Measurements from ENCODE around the gene RABEP1. TPM values are rescaled to one million over a fixed set of nuclear protein-coding genes. Genes with fewer than 3 reads are reported as not detected.

RABEP1 gene
- total and polyA plus RNA-seq, 12 donors, result 21.1 to 64.5 (median 46.5) TPM

DNA sequence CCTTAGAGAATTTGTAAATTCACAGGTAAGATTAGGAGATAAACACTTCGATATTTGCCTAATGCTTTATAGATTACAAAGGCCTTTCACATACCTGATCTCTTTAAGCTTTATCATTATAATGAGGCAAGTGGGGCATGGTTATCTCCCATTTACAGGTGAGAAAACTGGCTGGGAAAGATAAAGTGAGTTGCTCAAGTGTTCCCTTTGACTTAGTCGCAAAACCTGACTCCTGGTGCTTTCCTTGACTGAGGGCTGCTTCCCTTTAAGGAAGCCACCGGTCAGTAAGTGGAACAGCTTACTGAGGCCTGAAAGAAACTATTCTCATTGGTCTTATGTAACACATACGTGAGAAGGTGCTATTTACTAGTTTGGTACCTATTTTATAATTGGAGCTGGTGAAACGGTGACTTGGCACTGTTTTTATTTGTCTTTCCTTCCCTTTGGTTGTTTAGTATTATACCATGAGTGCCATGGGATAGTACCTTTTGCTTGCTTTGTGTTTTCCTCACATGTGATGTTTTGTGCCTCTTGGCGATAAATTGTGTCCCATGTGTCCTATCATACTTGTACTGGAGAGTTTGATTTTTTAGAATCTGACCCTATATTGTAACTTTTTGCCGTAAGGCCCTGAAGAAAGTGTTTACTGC lies 80.2 kb downstream of the RABEP1 start:
- Histone ChIP-seq H3K27ac (no peak overlapping the region), H3K36me3 (replicated peaks in 1 of 2) (peaks cover 0 to 38% of the 10 kb centered on the region in 2 donors), H3K4me1 (replicated peaks in 1 of 2) (peaks cover 0 to 5% of the 10 kb centered on the region in 2 donors), H3K27me3 (no peaks in the 10 kb centered on the region), H3K4me3 (no peak overlapping the region), H3K9me3 (replicated peaks in 1 of 3) (no peaks in the 10 kb centered on the region)
- intact Hi-C loops (cut with DNase I), result no loop called here
- 87 to 89% (median 88%) methylated on average over 7 of the region's 7 CpGs for whole genome bisulfite sequencing, 4 donors
- no peak for DNase-seq
- no peak for TF ChIP-seq POLR2A (IDR thresholded peaks at IDR 0.05)
- TF ChIP-seq, protein P1, sequence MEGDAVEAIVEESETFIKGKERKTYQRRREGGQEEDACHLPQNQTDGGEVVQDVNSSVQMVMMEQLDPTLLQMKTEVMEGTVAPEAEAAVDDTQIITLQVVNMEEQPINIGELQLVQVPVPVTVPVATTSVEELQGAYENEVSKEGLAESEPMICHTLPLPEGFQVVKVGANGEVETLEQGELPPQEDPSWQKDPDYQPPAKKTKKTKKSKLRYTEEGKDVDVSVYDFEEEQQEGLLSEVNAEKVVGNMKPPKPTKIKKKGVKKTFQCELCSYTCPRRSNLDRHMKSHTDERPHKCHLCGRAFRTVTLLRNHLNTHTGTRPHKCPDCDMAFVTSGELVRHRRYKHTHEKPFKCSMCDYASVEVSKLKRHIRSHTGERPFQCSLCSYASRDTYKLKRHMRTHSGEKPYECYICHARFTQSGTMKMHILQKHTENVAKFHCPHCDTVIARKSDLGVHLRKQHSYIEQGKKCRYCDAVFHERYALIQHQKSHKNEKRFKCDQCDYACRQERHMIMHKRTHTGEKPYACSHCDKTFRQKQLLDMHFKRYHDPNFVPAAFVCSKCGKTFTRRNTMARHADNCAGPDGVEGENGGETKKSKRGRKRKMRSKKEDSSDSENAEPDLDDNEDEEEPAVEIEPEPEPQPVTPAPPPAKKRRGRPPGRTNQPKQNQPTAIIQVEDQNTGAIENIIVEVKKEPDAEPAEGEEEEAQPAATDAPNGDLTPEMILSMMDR (IDR thresholded peaks at IDR 0.05), result no peak

DNA sequence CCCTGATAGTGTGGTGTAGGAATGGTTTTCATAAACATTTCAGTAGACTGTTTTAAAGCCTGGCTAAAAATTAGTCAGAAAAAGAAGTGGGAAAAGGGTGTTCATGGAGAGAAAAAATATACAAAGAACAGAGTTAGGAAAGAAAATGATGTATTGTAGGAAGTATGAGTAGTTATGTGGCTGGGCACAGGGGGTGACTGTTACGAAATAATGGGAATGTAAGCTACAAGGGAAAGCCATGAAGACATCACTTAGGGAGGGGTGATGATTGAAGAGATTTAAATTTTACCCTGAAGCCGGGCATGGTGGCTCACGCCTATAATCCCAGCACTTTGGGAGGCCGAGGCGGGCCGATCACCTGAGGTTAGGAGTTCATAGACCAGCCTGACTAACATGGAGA lies 82.1 kb downstream of the RABEP1 start:
- DNase-seq, result no peak
- 91 to 97% (median 97%) methylated on average over 6 of the region's 6 CpGs for WGBS, 4 donors
- Histone ChIP-seq H3K27me3 (no peaks in the 10 kb centered on the region), H3K4me3 (no peak overlapping the region), H3K4me1 (replicated peaks in 1 of 2) (peaks cover 0 to 5% of the 10 kb centered on the region in 2 donors), H3K27ac (no peak overlapping the region), H3K36me3 (replicated peaks in 1 of 2) (peaks cover 0 to 40% of the 10 kb centered on the region in 2 donors), H3K9me3 (replicated peaks in 1 of 3) (no peaks in the 10 kb centered on the region)
- intact Hi-C loops (cut with DNase I), result no loop called here
- TF ChIP-seq POLR2A (IDR thresholded peaks at IDR 0.05), result no peak
- TF ChIP-seq, protein P1 (IDR thresholded peaks at IDR 0.05), result no peak

DNA sequence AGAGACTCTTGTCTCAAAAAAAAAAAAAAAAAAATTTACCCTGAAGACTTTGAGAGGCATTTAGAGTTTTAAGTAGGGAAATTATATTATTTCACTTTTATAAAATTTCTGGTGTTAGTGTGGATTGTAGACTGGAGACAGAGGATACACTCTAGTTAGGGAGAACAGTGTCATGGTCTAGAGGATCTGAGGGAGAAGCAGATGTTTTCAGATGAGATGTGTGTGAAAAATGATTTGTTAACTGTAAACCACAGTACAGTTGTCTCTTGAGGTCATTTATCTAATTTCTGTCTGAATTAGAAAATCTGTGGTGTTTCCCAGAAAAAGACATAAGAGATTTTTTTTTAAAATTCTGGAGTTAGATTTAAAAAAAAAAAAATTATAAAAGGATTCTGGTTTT lies 82.6 kb downstream of the RABEP1 start:
- no peak for TF ChIP-seq POLR2A (IDR thresholded peaks at IDR 0.05)
- TF ChIP-seq, protein P1 (IDR thresholded peaks at IDR 0.05), result no peak
- H3K9me3 ChIP-seq (replicated peaks in 1 of 3), result no peaks in the 10 kb centered on the region
- H3K27ac ChIP-seq, result no peak overlapping the region
- H3K4me1 ChIP-seq (replicated peaks in 1 of 2), result peaks cover 0 to 5% of the 10 kb centered on the region in 2 donors
- H3K27me3 ChIP-seq, result no peaks in the 10 kb centered on the region
- H3K36me3 ChIP-seq (replicated peaks in 1 of 2), result peaks cover 0 to 44% of the 10 kb centered on the region in 2 donors
- H3K4me3 ChIP-seq, result no peak overlapping the region
- intact Hi-C loops (cut with DNase I), result no loop called here
- no peak for DNase-seq

DNA sequence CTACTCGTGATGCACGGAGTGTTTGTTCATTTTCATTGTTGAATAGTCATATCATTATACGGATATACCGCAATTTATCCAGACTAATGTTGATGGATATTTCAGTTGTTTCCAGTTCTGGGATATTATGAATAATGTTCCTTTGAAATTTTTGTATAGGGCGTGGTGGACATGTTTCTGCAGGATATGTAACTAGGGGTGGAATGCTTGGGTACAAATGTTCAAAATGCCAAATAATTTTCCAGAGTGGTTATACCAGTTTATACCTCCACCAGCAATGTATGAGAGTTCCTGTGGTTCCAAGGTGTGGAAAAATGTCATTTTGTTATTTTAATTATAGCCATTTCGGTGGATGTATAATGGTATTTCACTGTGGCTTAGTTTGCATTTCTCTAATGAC lies 83.7 kb downstream of the RABEP1 start:
- intact Hi-C loops (cut with DNase I), result no loop called here
- WGBS, 4 donors, result 88 to 96% (median 95%) methylated on average over 6 of the region's 6 CpGs

More for the DNA sequence above, 83.7 kb downstream of the RABEP1 start:
- no peak overlapping the region for H3K4me3 ChIP-seq
- TF ChIP-seq, protein P1 (IDR thresholded peaks at IDR 0.05), result no peak
- TF ChIP-seq POLR2A (IDR thresholded peaks at IDR 0.05), result no peak
- H3K4me1 ChIP-seq (replicated peaks in 1 of 2), result peaks cover 0 to 5% of the 10 kb centered on the region in 2 donors
- H3K36me3 ChIP-seq (replicated peaks in 1 of 2), result peaks cover 0 to 51% of the 10 kb centered on the region in 2 donors
- no peak for DNase-seq
- H3K27ac ChIP-seq, result no peak overlapping the region
- no peaks in the 10 kb centered on the region for H3K9me3 ChIP-seq (replicated peaks in 1 of 3)
- H3K27me3 ChIP-seq, result no peaks in the 10 kb centered on the region

Measured in adrenal gland (tissue), 12 donors.